Measurements from ENCODE around the gene GATAD2A. TPM values are rescaled to one million over a fixed set of nuclear protein-coding genes. Genes with fewer than 3 reads are reported as not detected.

Gene GATAD2A
- total RNA-seq, 1 donor from 2014 or later = 91.0 TPM

DNA sequence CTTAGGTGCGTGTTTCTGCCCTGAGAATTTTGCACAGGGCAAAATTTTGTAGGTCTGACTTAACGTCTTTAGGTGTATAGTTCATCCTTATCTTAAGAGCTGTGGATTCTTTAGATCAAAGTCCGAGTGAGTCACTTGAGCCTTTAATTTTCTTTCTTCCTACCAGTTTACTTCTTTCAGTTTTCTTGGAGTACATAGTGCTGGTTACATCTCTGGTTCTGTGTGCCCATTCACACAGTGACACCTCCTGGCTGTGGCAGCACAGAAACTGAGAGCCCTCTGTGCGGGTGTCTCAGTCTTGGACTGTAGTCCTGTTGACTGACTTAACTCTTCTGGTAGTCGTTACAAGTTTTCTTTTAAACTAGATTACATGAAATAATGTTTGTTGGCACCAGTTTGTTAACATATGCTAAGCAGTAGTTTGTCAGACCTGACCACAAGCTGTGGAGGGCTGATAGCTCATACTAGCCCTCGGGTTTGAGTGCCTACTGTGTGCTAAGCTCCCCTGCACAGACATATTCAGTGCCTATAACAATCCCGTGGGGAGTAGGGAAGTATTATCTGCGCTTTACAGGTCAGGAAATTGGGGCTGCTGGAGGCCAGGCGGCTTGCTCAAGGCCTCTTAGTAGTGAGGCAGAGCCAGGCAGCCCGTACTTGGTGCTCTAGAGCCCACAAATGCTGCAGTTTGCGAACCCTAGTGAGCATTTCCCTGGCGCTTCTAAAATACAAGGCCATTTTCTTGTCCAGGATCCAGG, 1.6 kb downstream of the GATAD2A start:
- no peak for DNase-seq (ENCODE audit: low spot score, unreplicated experiment)
- Mint-ChIP-seq H3K36me3 (ENCODE audit: insufficient read depth) (no peaks in the 10 kb centered on the region), H3K9me3 (ENCODE audit: low read depth) (no peaks in the 10 kb centered on the region), H3K27me3 (no peaks in the 10 kb centered on the region), H3K4me3 (ENCODE audit: low read depth) (peak overlapping the region; percentile 97), H3K27ac (peak overlapping the region; percentile 98), H3K4me1 (ENCODE audit: low read depth) (peaks cover 44% of the 10 kb centered on the region)
- TF ChIP-seq, protein P1, sequence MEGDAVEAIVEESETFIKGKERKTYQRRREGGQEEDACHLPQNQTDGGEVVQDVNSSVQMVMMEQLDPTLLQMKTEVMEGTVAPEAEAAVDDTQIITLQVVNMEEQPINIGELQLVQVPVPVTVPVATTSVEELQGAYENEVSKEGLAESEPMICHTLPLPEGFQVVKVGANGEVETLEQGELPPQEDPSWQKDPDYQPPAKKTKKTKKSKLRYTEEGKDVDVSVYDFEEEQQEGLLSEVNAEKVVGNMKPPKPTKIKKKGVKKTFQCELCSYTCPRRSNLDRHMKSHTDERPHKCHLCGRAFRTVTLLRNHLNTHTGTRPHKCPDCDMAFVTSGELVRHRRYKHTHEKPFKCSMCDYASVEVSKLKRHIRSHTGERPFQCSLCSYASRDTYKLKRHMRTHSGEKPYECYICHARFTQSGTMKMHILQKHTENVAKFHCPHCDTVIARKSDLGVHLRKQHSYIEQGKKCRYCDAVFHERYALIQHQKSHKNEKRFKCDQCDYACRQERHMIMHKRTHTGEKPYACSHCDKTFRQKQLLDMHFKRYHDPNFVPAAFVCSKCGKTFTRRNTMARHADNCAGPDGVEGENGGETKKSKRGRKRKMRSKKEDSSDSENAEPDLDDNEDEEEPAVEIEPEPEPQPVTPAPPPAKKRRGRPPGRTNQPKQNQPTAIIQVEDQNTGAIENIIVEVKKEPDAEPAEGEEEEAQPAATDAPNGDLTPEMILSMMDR (IDR thresholded peaks at IDR 0.05; ENCODE audit: unreplicated experiment) = no peak

DNA sequence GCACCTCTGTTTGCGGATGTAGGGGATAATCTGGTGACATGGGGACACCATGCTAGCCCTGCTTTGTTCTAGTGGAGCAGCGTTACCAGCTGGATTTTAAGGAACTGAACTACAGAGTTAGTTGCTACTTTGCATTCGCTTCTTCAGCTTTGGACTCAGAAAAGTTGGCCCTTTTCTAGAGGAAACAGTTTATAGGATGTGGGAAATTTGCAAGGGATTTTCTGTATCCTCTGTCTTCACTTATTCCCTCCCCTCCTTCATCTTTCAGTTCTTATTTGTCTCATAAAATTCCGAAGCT, 2.1 kb downstream of the GATAD2A start:
- no peaks in the 10 kb centered on the region for H3K9me3 Mint-ChIP-seq (ENCODE audit: low read depth)
- H3K4me3 Mint-ChIP-seq (ENCODE audit: low read depth) = peak overlapping the region; percentile 97
- no peak overlapping the region for H3K27ac Mint-ChIP-seq
- H3K4me1 Mint-ChIP-seq (ENCODE audit: low read depth) = peaks cover 44% of the 10 kb centered on the region
- TF ChIP-seq, protein P1 (IDR thresholded peaks at IDR 0.05; ENCODE audit: unreplicated experiment) = no peak
- DNase-seq (ENCODE audit: low spot score, unreplicated experiment) = no peak
- no peaks in the 10 kb centered on the region for H3K36me3 Mint-ChIP-seq (ENCODE audit: insufficient read depth)
- H3K27me3 Mint-ChIP-seq = no peaks in the 10 kb centered on the region

DNA sequence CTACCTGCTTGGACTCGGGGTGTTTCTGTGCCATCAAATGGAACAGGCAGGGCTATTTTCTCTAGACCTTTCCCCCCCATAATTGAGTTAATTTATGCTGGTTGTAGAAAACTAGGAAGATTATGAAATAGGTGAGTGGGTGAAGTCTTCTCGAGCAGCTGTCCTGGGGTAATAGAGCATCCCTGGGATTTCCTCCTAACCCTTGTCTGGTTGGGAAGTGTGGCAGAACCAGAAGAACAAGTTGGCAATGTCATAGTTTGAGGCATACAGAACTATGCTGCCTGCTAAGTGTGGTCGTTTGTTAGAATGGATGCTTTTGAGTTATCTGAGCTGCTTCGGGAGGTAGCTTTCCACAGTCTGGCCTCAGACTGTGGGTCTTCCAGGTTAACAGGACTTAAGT, 3.7 kb downstream of the GATAD2A start:
- Mint-ChIP-seq H3K9me3 (ENCODE audit: low read depth) (no peaks in the 10 kb centered on the region), H3K36me3 (ENCODE audit: insufficient read depth) (no peaks in the 10 kb centered on the region), H3K4me1 (ENCODE audit: low read depth) (peaks cover 32% of the 10 kb centered on the region), H3K27ac (peak overlapping the region; percentile 36), H3K27me3 (no peaks in the 10 kb centered on the region), H3K4me3 (ENCODE audit: low read depth) (no peak overlapping the region)
- TF ChIP-seq, protein P1 (IDR thresholded peaks at IDR 0.05; ENCODE audit: unreplicated experiment) = no peak
- DNase-seq (ENCODE audit: low spot score, unreplicated experiment) = no peak

DNA sequence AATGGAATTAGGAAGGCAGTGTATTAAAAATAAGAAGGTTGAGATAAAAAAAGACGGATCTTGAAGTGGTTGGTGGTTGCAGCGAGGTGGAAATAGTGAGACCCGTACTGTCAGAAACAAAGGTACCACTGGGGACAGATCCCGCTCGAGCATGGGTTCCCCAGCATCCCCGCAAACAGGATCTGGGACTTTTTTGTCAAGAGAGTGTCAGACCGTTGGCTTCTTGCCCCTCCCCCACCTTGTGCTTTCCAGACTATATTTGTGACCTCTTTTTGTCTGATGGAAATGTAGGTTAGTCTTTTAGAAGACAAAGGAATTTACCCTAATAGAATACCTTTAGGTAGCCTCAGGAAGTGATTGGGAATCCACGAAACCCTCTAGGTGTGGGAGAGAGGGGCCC, 4.2 kb downstream of the GATAD2A start:
- TF ChIP-seq, protein P1 (IDR thresholded peaks at IDR 0.05; ENCODE audit: unreplicated experiment) = no peak
- no peaks in the 10 kb centered on the region for H3K36me3 Mint-ChIP-seq (ENCODE audit: insufficient read depth)
- peaks cover 32% of the 10 kb centered on the region for H3K4me1 Mint-ChIP-seq (ENCODE audit: low read depth)
- H3K4me3 Mint-ChIP-seq (ENCODE audit: low read depth) = no peak overlapping the region
- H3K9me3 Mint-ChIP-seq (ENCODE audit: low read depth) = no peaks in the 10 kb centered on the region
- H3K27ac Mint-ChIP-seq = no peak overlapping the region
- no peaks in the 10 kb centered on the region for H3K27me3 Mint-ChIP-seq
- no peak for DNase-seq (ENCODE audit: low spot score, unreplicated experiment)

- Mint-ChIP-seq H3K4me1 (ENCODE audit: low read depth) (peaks cover 29% of the 10 kb centered on the region), H3K4me3 (ENCODE audit: low read depth) (no peak overlapping the region), H3K9me3 (ENCODE audit: low read depth) (no peaks in the 10 kb centered on the region), H3K27ac (no peak overlapping the region), H3K36me3 (ENCODE audit: insufficient read depth) (peaks cover 1% of the 10 kb centered on the region), H3K27me3 (no peaks in the 10 kb centered on the region)
- TF ChIP-seq, protein P1 (IDR thresholded peaks at IDR 0.05; ENCODE audit: unreplicated experiment) = no peak
- DNase-seq (ENCODE audit: low spot score, unreplicated experiment) = no peak
Observed at GRCh38 chr19:19410553-19411550, 5.4 kb downstream of the GATAD2A start.

All from progenitor cell of endocrine pancreas (in vitro differentiated cells).